ENCODE measurements around the gene OPCML. TPM values are rescaled to one million over a fixed set of nuclear protein-coding genes. Genes with fewer than 3 reads are reported as not detected.

The OPCML gene
- total and polyA plus RNA-seq, 2 experiments from 2014 or later: 1.2 to 4.4 TPM

DNA sequence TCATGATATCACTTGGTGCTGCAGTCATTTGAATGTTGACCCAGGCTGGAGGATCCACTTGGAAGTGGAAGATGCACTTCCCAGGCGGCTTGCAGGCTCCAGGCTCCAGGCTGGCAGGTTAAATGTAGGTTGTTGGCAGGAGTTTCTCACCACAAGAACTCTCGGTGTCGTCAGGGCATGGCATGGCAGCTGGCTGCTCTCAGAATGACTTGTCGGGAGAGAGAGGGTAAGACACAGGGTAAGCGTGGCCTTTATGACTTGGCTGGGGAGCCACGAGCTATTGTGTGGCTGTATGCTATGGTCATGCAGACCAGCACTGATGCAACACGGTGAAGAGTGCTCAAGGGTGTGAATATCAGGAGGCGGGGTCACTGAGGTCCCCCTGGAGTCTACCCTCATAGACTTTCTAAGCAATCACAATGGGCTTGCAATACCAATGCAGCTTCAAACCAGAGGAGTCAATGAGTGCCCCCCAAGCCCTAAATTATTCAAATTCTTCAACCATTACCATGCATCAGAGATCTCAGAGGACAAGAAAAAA lies 1027.7 kb downstream of the OPCML start:
- Histone ChIP-seq H2AFZ (peak overlapping the region; percentile 66; the same call in 1 of the 2 replicates), H3K4me2 (peak overlapping the region; percentile 48; the same call in 1 of the 2 replicates)
- TF ChIP-seq, protein P1, sequence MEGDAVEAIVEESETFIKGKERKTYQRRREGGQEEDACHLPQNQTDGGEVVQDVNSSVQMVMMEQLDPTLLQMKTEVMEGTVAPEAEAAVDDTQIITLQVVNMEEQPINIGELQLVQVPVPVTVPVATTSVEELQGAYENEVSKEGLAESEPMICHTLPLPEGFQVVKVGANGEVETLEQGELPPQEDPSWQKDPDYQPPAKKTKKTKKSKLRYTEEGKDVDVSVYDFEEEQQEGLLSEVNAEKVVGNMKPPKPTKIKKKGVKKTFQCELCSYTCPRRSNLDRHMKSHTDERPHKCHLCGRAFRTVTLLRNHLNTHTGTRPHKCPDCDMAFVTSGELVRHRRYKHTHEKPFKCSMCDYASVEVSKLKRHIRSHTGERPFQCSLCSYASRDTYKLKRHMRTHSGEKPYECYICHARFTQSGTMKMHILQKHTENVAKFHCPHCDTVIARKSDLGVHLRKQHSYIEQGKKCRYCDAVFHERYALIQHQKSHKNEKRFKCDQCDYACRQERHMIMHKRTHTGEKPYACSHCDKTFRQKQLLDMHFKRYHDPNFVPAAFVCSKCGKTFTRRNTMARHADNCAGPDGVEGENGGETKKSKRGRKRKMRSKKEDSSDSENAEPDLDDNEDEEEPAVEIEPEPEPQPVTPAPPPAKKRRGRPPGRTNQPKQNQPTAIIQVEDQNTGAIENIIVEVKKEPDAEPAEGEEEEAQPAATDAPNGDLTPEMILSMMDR (conservative IDR thresholded peaks at IDR 0.05; ENCODE audit: low read depth in 2 of 2): no peak
- TF ChIP-seq NANOG (IDR thresholded peaks at IDR 0.05; ENCODE audit: borderline replicate concordance): no peak
- TF ChIP-seq STAT1 (IDR thresholded peaks at IDR 0.05; ENCODE audit: unreplicated experiment): no peak
- TF ChIP-seq ZNF114 (CRISPR knock-in tag; IDR thresholded peaks at IDR 0.05): no peak
- TF ChIP-seq EZH2phosphoT487 (IDR thresholded peaks at IDR 0.05; ENCODE audit: unreplicated experiment): no peak
- TF ChIP-seq POLR2AphosphoS5 (IDR thresholded peaks at IDR 0.05; ENCODE audit: low read depth): no peak
- TF ChIP-seq, protein P2, sequence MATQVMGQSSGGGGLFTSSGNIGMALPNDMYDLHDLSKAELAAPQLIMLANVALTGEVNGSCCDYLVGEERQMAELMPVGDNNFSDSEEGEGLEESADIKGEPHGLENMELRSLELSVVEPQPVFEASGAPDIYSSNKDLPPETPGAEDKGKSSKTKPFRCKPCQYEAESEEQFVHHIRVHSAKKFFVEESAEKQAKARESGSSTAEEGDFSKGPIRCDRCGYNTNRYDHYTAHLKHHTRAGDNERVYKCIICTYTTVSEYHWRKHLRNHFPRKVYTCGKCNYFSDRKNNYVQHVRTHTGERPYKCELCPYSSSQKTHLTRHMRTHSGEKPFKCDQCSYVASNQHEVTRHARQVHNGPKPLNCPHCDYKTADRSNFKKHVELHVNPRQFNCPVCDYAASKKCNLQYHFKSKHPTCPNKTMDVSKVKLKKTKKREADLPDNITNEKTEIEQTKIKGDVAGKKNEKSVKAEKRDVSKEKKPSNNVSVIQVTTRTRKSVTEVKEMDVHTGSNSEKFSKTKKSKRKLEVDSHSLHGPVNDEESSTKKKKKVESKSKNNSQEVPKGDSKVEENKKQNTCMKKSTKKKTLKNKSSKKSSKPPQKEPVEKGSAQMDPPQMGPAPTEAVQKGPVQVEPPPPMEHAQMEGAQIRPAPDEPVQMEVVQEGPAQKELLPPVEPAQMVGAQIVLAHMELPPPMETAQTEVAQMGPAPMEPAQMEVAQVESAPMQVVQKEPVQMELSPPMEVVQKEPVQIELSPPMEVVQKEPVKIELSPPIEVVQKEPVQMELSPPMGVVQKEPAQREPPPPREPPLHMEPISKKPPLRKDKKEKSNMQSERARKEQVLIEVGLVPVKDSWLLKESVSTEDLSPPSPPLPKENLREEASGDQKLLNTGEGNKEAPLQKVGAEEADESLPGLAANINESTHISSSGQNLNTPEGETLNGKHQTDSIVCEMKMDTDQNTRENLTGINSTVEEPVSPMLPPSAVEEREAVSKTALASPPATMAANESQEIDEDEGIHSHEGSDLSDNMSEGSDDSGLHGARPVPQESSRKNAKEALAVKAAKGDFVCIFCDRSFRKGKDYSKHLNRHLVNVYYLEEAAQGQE (IDR thresholded peaks at IDR 0.05; ENCODE audit: unreplicated experiment): no peak
- TF ChIP-seq JUNB (IDR thresholded peaks at IDR 0.05; ENCODE audit: unreplicated experiment): no peak
- no peak for TF ChIP-seq EZH2 (IDR thresholded peaks at IDR 0.05; ENCODE audit: low read depth, unreplicated experiment)

DNA sequence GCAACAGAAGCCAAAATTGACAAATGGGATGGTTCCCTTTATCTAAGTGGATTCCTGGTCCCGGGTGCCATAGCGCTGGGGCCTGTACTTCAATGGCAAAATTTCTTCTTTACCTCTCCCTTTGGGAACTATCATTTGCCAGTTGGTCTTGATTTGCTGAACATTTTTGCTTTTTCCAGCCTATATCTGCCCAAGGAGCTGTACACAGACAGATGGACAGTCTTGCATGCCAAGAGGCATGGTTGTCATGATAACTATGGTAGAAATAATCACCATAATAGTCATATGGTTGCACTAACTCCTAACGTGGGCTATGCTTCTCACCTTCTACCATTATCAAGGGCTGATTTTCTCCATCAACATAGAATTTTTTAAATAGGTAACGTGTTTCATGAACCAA lies 1030.9 kb downstream of the OPCML start:
- Histone ChIP-seq H3K79me2 (replicated peaks; ENCODE audit: insufficient read depth) (no peaks in the 10 kb centered on the region), H4K20me1 (replicated peaks; ENCODE audit: insufficient read depth) (no peaks in the 10 kb centered on the region), H3K36me3 (ENCODE audit: insufficient read depth) (no peaks in the 10 kb centered on the region), H3K4me3 (no peak overlapping the region), H3K27ac (ENCODE audit: low read depth) (no peak overlapping the region), H3K4me2 (no peak overlapping the region), H3K4me1 (ENCODE audit: insufficient read depth) (peaks cover 24% of the 10 kb centered on the region; the same call in 1 of the 2 replicates), H3K27me3 (ENCODE audit: insufficient read depth) (no peaks in the 10 kb centered on the region), H3K9me2 (ENCODE audit: insufficient read depth) (no peaks in the 10 kb centered on the region), H3F3A (replicated peaks; ENCODE audit: low read depth) (no peaks in the 10 kb centered on the region), H2AFZ (no peak overlapping the region)
- no peak for DNase-seq (ENCODE audit: low spot score)
- Mint-ChIP-seq H3K27me3 (ENCODE audit: insufficient read depth, low read depth, poor library complexity) (peaks cover 6% of the 10 kb centered on the region), H3K4me1 (peaks cover 20% of the 10 kb centered on the region), H3K9me3 (no peaks in the 10 kb centered on the region; the same call in 2 of the 3 replicates), H3K27ac (no peak overlapping the region), H3K4me3 (no peak overlapping the region), H3K36me3 (ENCODE audit: low read depth) (no peaks in the 10 kb centered on the region)
- ATAC-seq: no peak
- TF ChIP-seq EZH2phosphoT487 (IDR thresholded peaks at IDR 0.05; ENCODE audit: unreplicated experiment) (no peak), EZH2 (IDR thresholded peaks at IDR 0.05; ENCODE audit: low read depth, unreplicated experiment) (no peak), CREB1 (CRISPR knock-in tag; IDR thresholded peaks at IDR 0.05; ENCODE audit: low read depth) (no peak), ZNF331 (CRISPR knock-in tag; IDR thresholded peaks at IDR 0.05; ENCODE audit: low read depth) (no peak)

More for the DNA sequence above, 1027.7 kb downstream of the OPCML start:
- H3K27me3 Mint-ChIP-seq (ENCODE audit: insufficient read depth, low read depth, poor library complexity): peaks cover 5% of the 10 kb centered on the region
- Histone ChIP-seq H3K27ac (ENCODE audit: low read depth) (no peak overlapping the region), H4K20me1 (replicated peaks; ENCODE audit: insufficient read depth) (no peaks in the 10 kb centered on the region), H3F3A (replicated peaks; ENCODE audit: low read depth) (no peaks in the 10 kb centered on the region), H3K27me3 (ENCODE audit: insufficient read depth) (no peaks in the 10 kb centered on the region), H3K36me3 (ENCODE audit: insufficient read depth) (no peaks in the 10 kb centered on the region), H3K79me2 (replicated peaks; ENCODE audit: insufficient read depth) (no peaks in the 10 kb centered on the region), H3K4me1 (ENCODE audit: insufficient read depth) (peaks cover 25% of the 10 kb centered on the region; the same call in 1 of the 2 replicates), H3K4me3 (no peak overlapping the region), H3K9me2 (ENCODE audit: insufficient read depth) (no peaks in the 10 kb centered on the region)
- no peak overlapping the region for H3K4me3 Mint-ChIP-seq
- H3K36me3 Mint-ChIP-seq (ENCODE audit: low read depth): peaks cover 12% of the 10 kb centered on the region
- peaks cover 20% of the 10 kb centered on the region for H3K4me1 Mint-ChIP-seq
- H3K27ac Mint-ChIP-seq: peak overlapping the region; percentile 28
- DNase-seq (ENCODE audit: low spot score) (no peak), ATAC-seq (peak; percentile 88)
- H3K9me3 Mint-ChIP-seq: peaks cover 16% of the 10 kb centered on the region

Measured in GM23338 (cell line).